KBM-7 (cell line): Measurements from ENCODE around the gene TPD52L1.

Experiments
- DNase-seq: peaks from one replicate; pipeline ENCODE4 v3.0.0-alpha.2; 2015
- in situ Hi-C: fragments of 300-500 bp; cut with MboI; formaldehyde crosslinking; loops from 2 replicates; pipeline ENCODE4 v1.14.3; 2020; ENCODE audit warnings: low sequenced_read_pairs, low pct_unique_long_range_greater_than_20kb, mixed read lengths

The TPD52L1 gene

GRCh38 chr6:125253881-125254280 lies 100.3 kb downstream of the TPD52L1 start:
- DNase-seq, result no peak
- in situ Hi-C loops, result no loop called here

DNA sequence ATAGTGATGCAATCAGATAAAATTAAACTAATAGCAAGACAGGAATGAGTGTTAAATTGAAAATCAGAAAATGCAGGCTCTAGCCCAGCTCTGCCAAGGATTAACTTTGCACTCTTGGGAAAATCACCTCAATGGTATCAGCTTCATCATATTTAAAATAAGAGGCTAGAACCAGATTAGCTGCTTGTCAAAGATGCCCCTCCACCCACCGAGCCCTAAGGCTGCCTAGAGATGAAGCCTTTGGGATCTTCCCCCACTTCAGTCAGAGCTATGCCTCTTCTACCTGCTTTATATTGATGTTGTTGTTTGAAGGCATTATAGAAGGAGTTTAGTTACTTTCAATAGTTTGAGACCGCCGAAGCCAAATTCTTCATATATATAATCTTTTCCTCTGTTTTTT lies 100.7 kb downstream of the TPD52L1 start:
- DNase-seq, result no peak
- in situ Hi-C loops, result no loop called here

DNA sequence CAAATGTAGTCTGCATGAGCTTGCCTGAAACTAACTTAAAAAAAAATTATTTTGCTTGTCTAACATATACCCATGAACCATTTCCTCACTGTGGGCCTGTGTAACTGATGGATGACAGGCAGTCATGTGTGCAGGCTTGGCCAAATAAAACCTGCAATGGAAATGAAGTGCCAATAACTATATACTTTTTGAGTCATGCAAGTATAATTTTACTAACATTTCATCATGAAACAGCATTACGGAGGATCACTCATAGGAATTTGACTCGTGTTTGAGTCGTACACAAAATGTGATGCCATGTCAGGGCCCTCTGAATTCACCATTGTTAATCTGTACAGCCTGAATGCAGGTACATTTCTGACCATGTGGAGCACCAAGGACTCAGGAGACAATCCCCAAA lies 101.6 kb downstream of the TPD52L1 start:
- in situ Hi-C loops, result no loop called here

GRCh38 chr6:125257351-125257750 lies 103.8 kb downstream of the TPD52L1 start:
- no peak for DNase-seq

More for the DNA sequence above, 101.6 kb downstream of the TPD52L1 start:
- no peak for DNase-seq

DNA sequence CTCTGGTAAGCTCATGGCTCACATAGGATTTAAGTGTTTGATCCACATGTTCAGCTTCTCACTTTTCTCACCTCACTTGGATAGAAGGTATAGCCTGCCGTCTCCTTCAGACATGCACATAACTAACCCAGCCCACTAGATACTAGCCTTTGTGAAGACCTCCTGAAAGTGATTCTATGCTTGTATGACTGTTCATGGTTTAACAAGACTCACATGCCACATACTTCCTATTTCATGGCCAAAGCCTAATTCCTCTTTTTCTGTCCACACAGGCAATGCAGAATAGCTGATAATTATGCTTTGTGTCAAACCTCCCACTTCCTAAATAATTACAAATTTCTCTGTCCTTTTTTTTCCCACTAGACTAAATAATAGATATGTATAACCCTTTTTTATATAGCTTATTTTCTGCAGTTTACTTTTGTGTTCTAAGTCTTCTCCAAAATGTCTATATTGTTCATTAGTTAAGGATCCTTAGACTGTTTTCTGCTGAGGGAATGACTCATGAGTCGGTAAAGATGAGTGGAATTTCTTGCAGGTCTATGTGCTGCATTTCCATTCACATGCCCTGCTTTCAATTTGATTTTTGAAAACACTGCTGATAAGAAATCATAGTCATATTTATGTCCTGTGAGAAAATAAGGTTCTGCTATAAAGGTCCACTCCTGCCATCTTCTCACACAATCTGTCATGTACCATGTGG lies 105.2 kb downstream of the TPD52L1 start:
- peak; percentile 70 for DNase-seq
- in situ Hi-C loops, result no loop called here

More at GRCh38 chr6:125257351-125257750, 103.8 kb downstream of the TPD52L1 start:
- in situ Hi-C loops, result no loop called here

- in situ Hi-C loops, result no loop called here
- no peak for DNase-seq
Measured at GRCh38 chr6:125259354-125259736, 105.8 kb downstream of the TPD52L1 start.

- peak; percentile 29 for DNase-seq
- in situ Hi-C loops, result no loop called here
Measured at GRCh38 chr6:125262016-125263013, 108.7 kb downstream of the TPD52L1 start.

DNA sequence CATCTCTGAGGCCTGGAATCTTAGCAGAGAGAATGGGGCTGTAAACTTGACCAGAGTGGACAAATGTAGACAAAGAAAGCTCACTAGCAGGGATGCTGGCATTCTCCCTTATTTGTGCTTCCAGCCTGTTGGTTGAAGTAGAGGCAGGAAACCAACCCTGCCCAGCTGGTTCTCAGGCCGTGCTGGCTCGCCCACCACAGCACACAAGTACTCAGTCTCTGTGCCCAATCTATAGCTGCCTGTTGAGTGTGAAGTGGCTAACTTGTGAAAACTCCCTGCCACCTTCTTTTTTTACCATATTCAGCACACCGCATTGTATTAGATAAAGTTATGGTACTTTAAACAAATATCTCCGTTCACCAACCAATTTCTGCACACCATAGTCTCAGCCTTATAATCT lies 110.9 kb downstream of the TPD52L1 start:
- in situ Hi-C loops, result no loop called here
- no peak for DNase-seq

GRCh38 chr6:125267806-125268523 lies 114.4 kb downstream of the TPD52L1 start:
- in situ Hi-C loops, result no loop called here
- DNase-seq, result no peak

- in situ Hi-C loops, result no loop called here
- no peak for DNase-seq
Measured at GRCh38 chr6:125268765-125269164, 115.2 kb downstream of the TPD52L1 start.

GRCh38 chr6:125269328-125269985 lies 115.9 kb downstream of the TPD52L1 start:
- in situ Hi-C loops, result no loop called here
- no peak for DNase-seq

DNA sequence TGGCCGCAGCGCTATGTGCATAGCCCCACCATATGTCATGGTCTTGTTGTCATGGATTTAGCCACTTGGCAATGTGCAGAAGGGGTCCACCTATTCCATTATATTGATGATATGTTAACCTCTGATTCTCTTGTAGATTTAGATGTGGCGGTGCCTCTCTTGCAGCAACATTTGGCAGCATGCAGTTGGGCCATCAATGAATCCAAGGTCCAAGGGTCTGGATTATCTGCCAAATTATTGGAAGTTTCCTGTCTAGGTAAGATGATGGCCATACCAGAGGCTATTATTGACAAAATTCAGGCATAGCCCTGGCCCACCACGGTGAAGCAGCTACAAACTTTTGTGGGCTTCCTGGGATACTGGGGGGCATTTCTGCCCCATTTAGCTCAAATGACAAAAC lies 116.8 kb downstream of the TPD52L1 start:
- in situ Hi-C loops, result no loop called here
- no peak for DNase-seq

GRCh38 chr6:125271486-125272159 lies 118.0 kb downstream of the TPD52L1 start:
- no peak for DNase-seq
- in situ Hi-C loops, result no loop called here

DNA sequence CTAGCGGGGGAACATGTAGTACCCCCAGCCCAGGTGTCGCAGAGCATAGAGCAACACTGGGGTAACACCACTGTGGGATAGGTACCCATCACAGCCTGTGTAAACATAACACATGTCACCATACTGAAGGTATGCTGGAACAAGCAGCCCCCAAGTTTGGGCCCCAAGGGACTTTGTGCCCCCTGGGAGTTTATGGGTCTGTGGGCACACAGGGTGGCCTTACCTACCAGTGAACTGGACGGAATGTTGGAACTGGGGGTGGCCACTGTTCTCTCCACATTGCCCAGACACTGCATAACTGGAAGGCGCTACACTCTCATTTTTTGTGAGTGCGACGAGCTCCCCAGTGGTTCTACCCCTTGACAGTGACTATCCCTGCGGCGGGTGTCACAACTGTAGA lies 119.7 kb downstream of the TPD52L1 start:
- in situ Hi-C loops, result no loop called here
- DNase-seq, result no peak

DNA sequence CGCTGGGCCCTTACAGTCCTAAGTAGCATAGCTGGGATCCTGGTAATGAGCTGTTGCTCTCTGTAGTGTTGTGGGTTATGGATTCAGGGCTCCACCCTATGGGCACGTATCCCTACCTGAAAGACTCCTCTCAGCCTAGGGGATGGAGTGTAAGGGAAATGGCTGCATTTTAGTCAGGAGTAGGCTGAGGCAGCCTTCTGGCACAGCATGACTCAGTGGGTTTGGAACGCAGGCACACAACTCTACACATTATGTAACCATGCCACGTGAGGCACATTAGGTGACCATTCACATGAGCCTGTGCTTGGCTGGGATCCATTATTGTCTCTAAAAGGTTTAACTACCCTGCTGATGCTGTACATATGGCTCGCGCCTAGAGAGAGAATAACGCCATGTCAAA lies 120.4 kb downstream of the TPD52L1 start:
- in situ Hi-C loops, result no loop called here
- DNase-seq, result no peak

DNA sequence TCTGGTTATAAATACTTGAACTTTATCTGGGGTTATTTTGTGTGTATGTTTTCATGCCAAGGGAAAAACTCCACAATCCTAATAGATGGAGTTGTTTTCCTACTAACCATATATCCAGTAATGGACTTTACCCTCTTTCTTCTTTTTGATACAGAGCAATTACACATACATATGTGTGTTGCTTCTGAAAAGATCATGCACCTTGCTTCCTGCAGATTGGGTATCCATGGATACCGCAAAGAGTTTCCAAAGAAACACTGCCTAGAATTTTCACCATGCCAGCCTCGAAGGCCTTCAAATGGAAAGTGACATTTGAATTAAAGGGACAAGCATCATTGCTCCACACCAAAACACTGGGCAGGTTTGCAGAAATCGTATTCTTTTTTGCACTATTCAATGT lies 121.4 kb downstream of the TPD52L1 start:
- DNase-seq, result no peak
- in situ Hi-C loops, result no loop called here

GRCh38 chr6:125275779-125276178 lies 122.2 kb downstream of the TPD52L1 start:
- DNase-seq, result no peak
- in situ Hi-C loops, result no loop called here

GRCh38 chr6:125277838-125278237 lies 124.3 kb downstream of the TPD52L1 start:
- in situ Hi-C loops, result no loop called here
- no peak for DNase-seq

DNA sequence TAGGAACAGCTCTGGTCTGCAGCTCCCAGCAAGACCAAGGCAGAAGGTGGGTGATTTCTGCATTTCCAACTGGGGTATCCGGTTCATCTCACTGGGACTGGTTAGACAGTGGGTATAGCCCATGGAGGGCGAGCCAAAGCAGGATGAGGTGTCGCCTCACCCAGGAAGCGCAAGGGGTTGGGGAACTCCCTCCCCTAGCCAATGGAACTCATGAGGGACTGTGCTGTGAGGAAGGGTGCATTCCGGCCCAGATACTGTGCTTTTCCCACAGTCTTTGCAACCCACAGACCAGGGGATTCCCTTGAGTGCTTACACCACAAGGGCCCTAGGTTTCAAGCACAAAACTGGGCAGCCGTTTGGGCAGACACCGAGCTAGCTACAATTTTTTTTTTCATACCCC lies 126.4 kb downstream of the TPD52L1 start:
- no peak for DNase-seq
- in situ Hi-C loops, result no loop called here
